GM12865 (cell line): ENCODE data around the gene HOXB6.

Experiments
- DNase-seq: peaks from one replicate; pipeline ENCODE4 v3.0.0; 2010; ENCODE audit warnings: low read depth
- H3K4me3 ChIP-seq: 2 replicates; pipeline ENCODE4 v1.5.1; 2011; ENCODE audit warnings: mild to moderate bottlenecking, low read depth, low read length, control low read depth
- CTCF ChIP-seq: IDR thresholded peaks from 2 replicates; pipeline ENCODE4 v1.5.1; 2011; ENCODE audit warnings: low read length, control low read depth, low read depth, inconsistent platforms; ENCODE audit not compliant: insufficient read depth; ENCODE audit errors: missing control alignments

Gene HOXB6

GRCh38 chr17:48633266-48633677, 28.5 kb upstream of the HOXB6 start:
- H3K4me3 ChIP-seq: no peak overlapping the region
- no peak for TF ChIP-seq CTCF

GRCh38 chr17:48632579-48633265, 27.9 kb upstream of the HOXB6 start:
- no peak overlapping the region for H3K4me3 ChIP-seq
- no peak for TF ChIP-seq CTCF
- no peak for DNase-seq

More at GRCh38 chr17:48633266-48633677, 28.5 kb upstream of the HOXB6 start:
- DNase-seq: no peak

- no peak overlapping the region for H3K4me3 ChIP-seq
- no peak for TF ChIP-seq CTCF
- peak; percentile 81 for DNase-seq
These were observed 27.1 kb upstream of the HOXB6 start for GRCh38 chr17:48631693-48632578.

- TF ChIP-seq CTCF: no peak
- peak; percentile 25 for DNase-seq
- H3K4me3 ChIP-seq: no peak overlapping the region
These were observed 26.3 kb upstream of the HOXB6 start for GRCh38 chr17:48630925-48631692.

- TF ChIP-seq CTCF: no peak
- H3K4me3 ChIP-seq: no peak overlapping the region
- DNase-seq: no peak
These were observed 25.5 kb upstream of the HOXB6 start for GRCh38 chr17:48630009-48630924.

- no peak overlapping the region for H3K4me3 ChIP-seq
- no peak for DNase-seq
- TF ChIP-seq CTCF: no peak
These were observed 24.6 kb upstream of the HOXB6 start for GRCh38 chr17:48629411-48629759.
